CD4-positive, alpha-beta T cell treated with Interleukin-21 for 1 hour (primary cell): Measurements from ENCODE around the gene MOB4.
"Not testable (repeated sequence)": the region's sequence is repeated elsewhere in the genome, so short reads cannot be mapped to it uniquely, and the experiment has no call there.

Source experiments
- DNase-seq: peaks from one replicate; pipeline ENCODE4 v3.0.0-alpha.2; 2020

Gene MOB4

GRCh38 chr2:197515315-197515738, 539 bp upstream of the MOB4 start:
- DNase-seq = peak; percentile 61

GRCh38 chr2:197516393-197516761, 511 bp downstream of the MOB4 start:
- peak; percentile 35 for DNase-seq

GRCh38 chr2:197517150-197517549, 1.3 kb downstream of the MOB4 start:
- no peak for DNase-seq

GRCh38 chr2:197538412-197538811, 22.5 kb downstream of the MOB4 start:
- DNase-seq = no peak

- no peak for DNase-seq
Observed at GRCh38 chr2:197539734-197540133, 23.9 kb downstream of the MOB4 start.

GRCh38 chr2:197543206-197543605, 27.3 kb downstream of the MOB4 start:
- DNase-seq = no peak

GRCh38 chr2:197547163-197547900, 31.5 kb downstream of the MOB4 start:
- no peak for DNase-seq

GRCh38 chr2:197548582-197548981, 32.7 kb downstream of the MOB4 start:
- DNase-seq = no peak

- not testable (repeated sequence) for DNase-seq
Observed at GRCh38 chr2:197551260-197551659, 35.4 kb downstream of the MOB4 start.

- no peak for DNase-seq
Observed at GRCh38 chr2:197555467-197555866, 39.6 kb downstream of the MOB4 start.

GRCh38 chr2:197556456-197556855, 40.6 kb downstream of the MOB4 start:
- DNase-seq = no peak

- no peak for DNase-seq
Observed at GRCh38 chr2:197558393-197558792, 42.5 kb downstream of the MOB4 start.

GRCh38 chr2:197559681-197560080, 43.8 kb downstream of the MOB4 start:
- DNase-seq = no peak

- no peak for DNase-seq
Observed at GRCh38 chr2:197560146-197560665, 44.3 kb downstream of the MOB4 start.

GRCh38 chr2:197571627-197572271, 55.9 kb downstream of the MOB4 start:
- DNase-seq = no peak

GRCh38 chr2:197573608-197574007, 57.7 kb downstream of the MOB4 start:
- no peak for DNase-seq

GRCh38 chr2:197575987-197576386, 60.1 kb downstream of the MOB4 start:
- no peak for DNase-seq

- DNase-seq = no peak
Observed at GRCh38 chr2:197576631-197577030, 60.8 kb downstream of the MOB4 start.

GRCh38 chr2:197577446-197577845, 61.6 kb downstream of the MOB4 start:
- DNase-seq = no peak

- not testable (repeated sequence) for DNase-seq
Observed at GRCh38 chr2:197578294-197578693, 62.4 kb downstream of the MOB4 start.

GRCh38 chr2:197580166-197580565, 64.3 kb downstream of the MOB4 start:
- not testable (repeated sequence) for DNase-seq

- not testable (repeated sequence) for DNase-seq
Observed at GRCh38 chr2:197587255-197587654, 71.4 kb downstream of the MOB4 start.

- DNase-seq = no peak
Observed at GRCh38 chr2:197591339-197592072, 75.6 kb downstream of the MOB4 start.

GRCh38 chr2:197596766-197597165, 80.9 kb downstream of the MOB4 start:
- no peak for DNase-seq
